HepG2 (cell line): Measurements from ENCODE around the gene SPAG5. TPM values are rescaled to one million over a fixed set of nuclear protein-coding genes. Genes with fewer than 3 reads are reported as not detected.

Experiments used
- ATF7-NPFF ChIP-seq: sonication (generic); formaldehyde crosslinking; IDR thresholded peaks from 2 replicates; pipeline ENCODE4 v1.8.1; 2023; ENCODE audit warnings: mild to moderate bottlenecking, low read depth, missing genetic modification reagents, moderate library complexity
- CEBPG ChIP-seq: IDR thresholded peaks from 2 replicates; pipeline ENCODE4 v1.6.1; 2016
- CSRNP2 ChIP-seq: sonication (generic); formaldehyde crosslinking; conservative IDR thresholded peaks from 2 replicates; pipeline ENCODE4 v1.8.0; 2022; ENCODE audit warnings: low read depth, missing genetic modification reagents
- GPBP1L1 ChIP-seq: sonication (generic); formaldehyde crosslinking; IDR thresholded peaks from 2 replicates; pipeline ENCODE4 v1.5.0; 2020; ENCODE audit warnings: mild to moderate bottlenecking, missing genetic modification reagents
- HOXA3 ChIP-seq: sonication (generic); formaldehyde crosslinking; IDR thresholded peaks from 2 replicates; pipeline ENCODE4 v1.5.0; 2020; ENCODE audit warnings: missing genetic modification reagents
- HOXA7 ChIP-seq: sonication (generic); formaldehyde crosslinking; IDR thresholded peaks from 2 replicates; pipeline ENCODE4 v1.8.1; 2022; ENCODE audit warnings: mild to moderate bottlenecking, missing genetic modification reagents, moderate library complexity
- JDP2 ChIP-seq: sonication (generic); formaldehyde crosslinking; IDR thresholded peaks from 2 replicates; pipeline ENCODE4 v1.8.1; 2022; ENCODE audit warnings: missing genetic modification reagents, borderline replicate concordance
- KDM5B ChIP-seq: sonication (generic); formaldehyde crosslinking; IDR thresholded peaks from 2 replicates; pipeline ENCODE4 v1.4.0; 2020; ENCODE audit warnings: missing genetic modification reagents, mild to moderate bottlenecking, borderline replicate concordance
- MLX ChIP-seq: IDR thresholded peaks from 2 replicates; pipeline ENCODE4 v1.6.1; 2016
- RXRB ChIP-seq: IDR thresholded peaks from 2 replicates; pipeline ENCODE4 v1.6.1; 2016; ENCODE audit warnings: borderline replicate concordance, missing genetic modification reagents, missing compliant biosample characterization
- SOX6 ChIP-seq, 2 experiments: fragments of 450-650 bp in 1 of 2; sonication (generic) in 1 of 2; formaldehyde crosslinking in 1 of 2; IDR thresholded peaks; 2 replicates each; pipeline versions ENCODE4 v1.4.0 to v1.6.1; 2017 to 2020; ENCODE audit warnings: antibody characterized with exemption in 1 of 2, mild to moderate bottlenecking in 1 of 2, missing genetic modification reagents in 1 of 2
- THAP11 ChIP-seq: IDR thresholded peaks from 2 replicates; pipeline ENCODE4 v1.6.1; 2016; ENCODE audit warnings: missing biosample characterization, missing genetic modification reagents
- ZFY ChIP-seq: sonication (generic); formaldehyde crosslinking; IDR thresholded peaks from 2 replicates; pipeline ENCODE4 v1.4.0; 2020; ENCODE audit warnings: missing genetic modification reagents
- ZKSCAN1 ChIP-seq: fragments of 150-350 bp; IDR thresholded peaks from 2 replicates; pipeline ENCODE4 v1.6.1; 2014; ENCODE audit warnings: low read length
- ZNF501 ChIP-seq: sonication (generic); formaldehyde crosslinking; IDR thresholded peaks from 2 replicates; pipeline ENCODE4 v1.5.1; 2020; ENCODE audit warnings: mild to moderate bottlenecking, moderate library complexity, missing genetic modification reagents
- ZNF580 ChIP-seq: IDR thresholded peaks from 2 replicates; pipeline ENCODE4 v1.6.1; 2016; ENCODE audit warnings: low read depth, borderline replicate concordance
- ZNF790 ChIP-seq: sonication (generic); formaldehyde crosslinking; IDR thresholded peaks from 2 replicates; pipeline ENCODE4 v1.8.0; 2022; ENCODE audit warnings: missing genetic modification reagents, mild to moderate bottlenecking, borderline replicate concordance
- ZSCAN9 ChIP-seq: IDR thresholded peaks from 2 replicates; pipeline ENCODE4 v1.6.1; 2016; ENCODE audit warnings: borderline replicate concordance
- polyA plus RNA-seq, 8 experiments: library from polyadenylated mRNA; depleted of rRNA in 3 of 8; stranded (reverse) in 7 of 8; unstranded in 1 of 8; fragments of >200 nt; fragmentation: Illumina TruSeq in 4 of 8; extraction: Trizol in 4 of 8; gene quantifications; 2 replicates each; pipeline versions ENCODE4 v1.2.1 to v1.2.3, GENCODE V29; 2011 to 2016; ENCODE audit warnings: low read depth in 4 of 8, missing spikeins in 1 of 8, mixed read lengths in 1 of 8; ENCODE audit not compliant: insufficient read depth in 1 of 8
- total RNA-seq, 5 experiments: library from RNA; depleted of rRNA; stranded (reverse); fragments of >200 nt; fragmentation: Illumina TruSeq; extraction: Trizol; gene quantifications; 2 replicates each; pipeline ENCODE4 v1.2.3, GENCODE V29; 2016; ENCODE audit warnings: low read depth in 1 of 5
- TF ChIP-seq, protein P1 (sequence below): sonication (generic); formaldehyde crosslinking; IDR thresholded peaks from 2 replicates; pipeline ENCODE4 v1.5.1; 2020; ENCODE audit warnings: missing genetic modification reagents, mild to moderate bottlenecking, borderline replicate concordance
- TF ChIP-seq, protein P2 (sequence below): sonication (generic); formaldehyde crosslinking; IDR thresholded peaks from 2 replicates; pipeline ENCODE4 v1.4.0; 2020; ENCODE audit warnings: missing genetic modification reagents, borderline replicate concordance

SPAG5 gene
- total and polyA plus RNA-seq, 2 of the 13 experiments (the other 11 are each of a cell fraction or from before 2014, with no cell fraction given), result 41.4 to 98.0 TPM

GRCh38 chr17:28552176-28552999, 46.4 kb downstream of the SPAG5 start, which contains the start of gene UNC119 (continued):
- TF ChIP-seq ATF7-NPFF (CRISPR knock-in tag) (no peak), JDP2 (CRISPR knock-in tag) (no peak), SOX6 (IDR thresholded peaks at IDR 0.05) (no peak), SOX6 (CRISPR knock-in tag; IDR thresholded peaks at IDR 0.05) (no peak), ZFY (CRISPR knock-in tag) (peak; percentile 91), ZNF501 (CRISPR knock-in tag) (no peak; the same call in 1 of the 2 replicates), ZKSCAN1 (no peak), KDM5B (CRISPR knock-in tag) (no peak), HOXA3 (CRISPR knock-in tag) (peak; percentile 42; the same call in 1 of the 2 replicates), GPBP1L1 (CRISPR knock-in tag) (no peak), ZSCAN9 (CRISPR knock-in tag) (no peak), CSRNP2 (CRISPR knock-in tag) (no peak), ZNF790 (CRISPR knock-in tag) (peak; percentile 59; the same call in 1 of the 2 replicates), HOXA7 (CRISPR knock-in tag) (no peak), RXRB (CRISPR knock-in tag) (no peak), ZNF580 (CRISPR knock-in tag) (0 out of 2 replicates have a peak, but pooled peaks have one; percentile 21), THAP11 (peak; percentile 50), MLX (CRISPR knock-in tag) (no peak), CEBPG (CRISPR knock-in tag) (no peak)
- TF ChIP-seq, protein P1, sequence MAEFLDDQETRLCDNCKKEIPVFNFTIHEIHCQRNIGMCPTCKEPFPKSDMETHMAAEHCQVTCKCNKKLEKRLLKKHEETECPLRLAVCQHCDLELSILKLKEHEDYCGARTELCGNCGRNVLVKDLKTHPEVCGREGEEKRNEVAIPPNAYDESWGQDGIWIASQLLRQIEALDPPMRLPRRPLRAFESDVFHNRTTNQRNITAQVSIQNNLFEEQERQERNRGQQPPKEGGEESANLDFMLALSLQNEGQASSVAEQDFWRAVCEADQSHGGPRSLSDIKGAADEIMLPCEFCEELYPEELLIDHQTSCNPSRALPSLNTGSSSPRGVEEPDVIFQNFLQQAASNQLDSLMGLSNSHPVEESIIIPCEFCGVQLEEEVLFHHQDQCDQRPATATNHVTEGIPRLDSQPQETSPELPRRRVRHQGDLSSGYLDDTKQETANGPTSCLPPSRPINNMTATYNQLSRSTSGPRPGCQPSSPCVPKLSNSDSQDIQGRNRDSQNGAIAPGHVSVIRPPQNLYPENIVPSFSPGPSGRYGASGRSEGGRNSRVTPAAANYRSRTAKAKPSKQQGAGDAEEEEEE (CRISPR knock-in tag), result no peak
- TF ChIP-seq, protein P2, sequence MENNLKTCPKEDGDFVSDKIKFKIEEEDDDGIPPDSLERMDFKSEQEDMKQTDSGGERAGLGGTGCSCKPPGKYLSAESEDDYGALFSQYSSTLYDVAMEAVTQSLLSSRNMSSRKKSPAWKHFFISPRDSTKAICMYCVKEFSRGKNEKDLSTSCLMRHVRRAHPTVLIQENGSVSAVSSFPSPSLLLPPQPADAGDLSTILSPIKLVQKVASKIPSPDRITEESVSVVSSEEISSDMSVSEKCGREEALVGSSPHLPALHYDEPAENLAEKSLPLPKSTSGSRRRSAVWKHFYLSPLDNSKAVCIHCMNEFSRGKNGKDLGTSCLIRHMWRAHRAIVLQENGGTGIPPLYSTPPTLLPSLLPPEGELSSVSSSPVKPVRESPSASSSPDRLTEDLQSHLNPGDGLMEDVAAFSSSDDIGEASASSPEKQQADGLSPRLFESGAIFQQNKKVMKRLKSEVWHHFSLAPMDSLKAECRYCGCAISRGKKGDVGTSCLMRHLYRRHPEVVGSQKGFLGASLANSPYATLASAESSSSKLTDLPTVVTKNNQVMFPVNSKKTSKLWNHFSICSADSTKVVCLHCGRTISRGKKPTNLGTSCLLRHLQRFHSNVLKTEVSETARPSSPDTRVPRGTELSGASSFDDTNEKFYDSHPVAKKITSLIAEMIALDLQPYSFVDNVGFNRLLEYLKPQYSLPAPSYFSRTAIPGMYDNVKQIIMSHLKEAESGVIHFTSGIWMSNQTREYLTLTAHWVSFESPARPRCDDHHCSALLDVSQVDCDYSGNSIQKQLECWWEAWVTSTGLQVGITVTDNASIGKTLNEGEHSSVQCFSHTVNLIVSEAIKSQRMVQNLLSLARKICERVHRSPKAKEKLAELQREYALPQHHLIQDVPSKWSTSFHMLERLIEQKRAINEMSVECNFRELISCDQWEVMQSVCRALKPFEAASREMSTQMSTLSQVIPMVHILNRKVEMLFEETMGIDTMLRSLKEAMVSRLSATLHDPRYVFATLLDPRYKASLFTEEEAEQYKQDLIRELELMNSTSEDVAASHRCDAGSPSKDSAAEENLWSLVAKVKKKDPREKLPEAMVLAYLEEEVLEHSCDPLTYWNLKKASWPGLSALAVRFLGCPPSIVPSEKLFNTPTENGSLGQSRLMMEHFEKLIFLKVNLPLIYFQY (CRISPR knock-in tag), result 0 out of 2 replicates have a peak, but pooled peaks have one; percentile 32
